Umbilical cord (tissue), 2 donors: ENCODE results near the gene CDH12. TPM values are rescaled to one million over a fixed set of nuclear protein-coding genes. Genes with fewer than 3 reads are reported as not detected.
"Not testable (repeated sequence)": the region's sequence is repeated elsewhere in the genome, so short reads cannot be mapped to it uniquely, and the experiment has no call there.

Experiments used
- DNase-seq: peaks from one replicate; pipeline ENCODE4 v3.0.0-alpha.2; 2015; ENCODE audit warnings: low spot score
- total RNA-seq: library from RNA; depleted of rRNA; stranded (reverse); fragments of >200 nt; gene quantifications from one replicate; pipeline ENCODE4 v1.2.3, GENCODE V29; 2014; ENCODE audit warnings: low replicate concordance; ENCODE audit not compliant: insufficient read depth

CDH12 gene
- total RNA-seq, 1 donor from 2014 or later, result 3.6 TPM

DNA sequence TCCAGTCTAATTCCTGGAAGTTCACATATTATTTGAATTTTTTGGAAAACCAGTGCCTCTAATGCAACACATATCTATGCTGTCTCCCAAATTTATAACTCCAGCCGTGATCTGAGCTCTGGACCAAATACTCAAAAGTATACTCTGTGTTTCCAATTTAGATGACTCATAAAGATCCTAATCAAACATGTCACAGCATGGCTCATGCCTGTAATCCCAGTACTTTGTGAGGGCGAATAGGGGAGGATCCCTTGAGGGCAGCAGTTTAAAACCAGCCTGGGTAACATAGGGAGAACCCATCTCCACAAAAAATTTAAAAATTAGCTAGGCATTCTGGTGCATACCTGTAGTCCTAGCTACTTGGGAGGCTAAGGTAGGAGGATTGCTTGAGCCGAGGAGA lies 388.0 kb downstream of the CDH12 start:
- DNase-seq, result no peak

GRCh38 chr5:22460189-22460588 lies 393.0 kb downstream of the CDH12 start:
- DNase-seq, result no peak

- no peak for DNase-seq
Measured at GRCh38 chr5:22432905-22433304, 420.2 kb downstream of the CDH12 start.

GRCh38 chr5:22431840-22432239 lies 421.3 kb downstream of the CDH12 start:
- DNase-seq, result no peak

DNA sequence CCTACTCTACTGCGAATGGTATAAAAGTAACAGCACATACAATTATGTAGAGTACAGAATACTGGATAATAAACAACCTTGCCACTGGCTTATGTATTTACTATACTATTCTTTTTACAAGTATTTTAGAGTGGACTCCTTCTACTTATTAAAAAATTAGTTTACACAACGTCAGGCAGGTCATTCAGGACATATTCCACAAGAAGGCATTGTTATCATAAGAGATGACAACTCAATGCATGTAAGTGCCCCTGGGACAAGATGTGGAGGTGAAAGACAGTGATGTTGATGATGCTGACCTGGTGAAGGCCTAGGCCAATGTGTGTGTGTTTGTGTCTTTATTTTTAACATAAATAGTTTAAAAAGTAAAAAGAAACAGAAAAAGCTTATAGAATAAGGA lies 421.7 kb downstream of the CDH12 start:
- DNase-seq, result no peak

- no peak for DNase-seq
Measured at GRCh38 chr5:22411554-22412349, 441.4 kb downstream of the CDH12 start.

DNA sequence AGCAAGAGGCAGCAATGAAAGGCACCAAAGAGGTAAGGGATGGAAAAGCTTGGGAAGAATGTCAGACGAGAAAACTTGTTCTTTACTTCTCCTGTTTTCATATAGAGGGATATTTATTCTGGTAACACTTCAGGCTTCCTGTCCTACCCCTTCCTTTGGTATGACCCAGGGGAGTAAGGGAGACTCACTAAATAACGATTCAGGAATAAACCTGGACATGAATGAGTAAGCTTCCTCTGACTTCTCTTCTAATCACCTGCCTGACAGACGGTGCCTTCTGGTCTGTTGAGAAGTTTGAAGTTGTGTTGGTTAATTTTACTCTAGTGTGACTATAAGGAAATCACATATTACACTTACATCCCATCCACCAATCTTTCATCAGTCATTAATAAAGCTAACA lies 461.2 kb downstream of the CDH12 start:
- DNase-seq, result no peak

DNA sequence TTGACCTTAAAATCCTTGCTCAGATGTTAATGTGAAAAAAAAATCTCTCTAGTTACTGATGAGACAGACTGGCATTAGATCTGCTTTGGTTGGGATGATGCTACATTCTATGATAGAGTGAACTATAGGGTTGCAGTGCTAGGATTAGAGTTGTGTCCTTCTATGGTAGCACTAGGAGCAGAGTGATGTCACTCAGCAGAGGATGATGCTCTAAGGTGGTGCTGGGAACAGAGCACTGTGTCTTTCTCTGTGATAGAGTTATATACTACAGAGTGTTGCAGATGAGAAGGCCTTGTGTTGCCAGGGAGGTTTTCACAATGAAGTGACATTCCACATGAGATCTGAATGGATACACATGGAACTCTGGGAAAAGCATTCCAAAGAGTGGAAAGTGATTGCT lies 462.3 kb downstream of the CDH12 start:
- DNase-seq, result no peak

DNA sequence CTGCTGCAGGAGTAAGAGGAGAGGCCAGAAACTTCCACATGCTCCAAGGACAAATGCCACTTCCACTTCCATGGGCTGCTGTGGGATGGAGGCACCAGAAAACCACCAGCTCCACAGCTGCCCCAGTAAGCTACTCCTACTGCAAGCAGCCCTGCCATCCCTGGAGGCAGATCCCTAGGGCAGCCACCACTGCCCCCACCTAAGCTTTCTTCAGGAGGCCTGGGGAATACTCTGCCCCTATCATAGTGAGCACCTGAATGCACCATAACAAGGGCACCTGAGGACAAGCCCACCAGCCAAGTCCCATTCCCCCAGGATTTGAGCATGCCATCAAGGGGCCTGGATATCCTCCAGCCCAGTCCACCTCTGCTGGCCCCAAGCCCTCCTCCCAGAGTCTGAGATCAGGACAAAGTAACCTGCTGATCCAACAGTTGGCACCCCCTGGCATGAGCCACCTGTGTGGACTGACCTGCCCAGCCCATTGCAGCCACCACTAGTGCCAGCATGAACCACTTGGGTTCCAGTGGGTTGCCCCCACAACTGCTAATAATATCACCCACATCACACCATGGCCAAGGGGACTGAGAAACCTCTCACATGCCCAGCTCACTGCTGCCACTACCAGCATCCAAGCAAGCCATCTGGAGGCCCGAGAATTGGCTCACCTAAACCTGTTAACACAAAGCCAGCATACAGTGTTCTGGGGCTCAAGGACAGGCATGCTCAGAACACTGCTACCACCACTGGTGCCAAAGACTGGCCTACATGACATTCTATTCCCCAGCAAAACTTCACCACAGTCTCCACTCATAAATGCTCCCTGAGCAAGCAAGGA lies 480.1 kb downstream of the CDH12 start:
- no peak for DNase-seq

DNA sequence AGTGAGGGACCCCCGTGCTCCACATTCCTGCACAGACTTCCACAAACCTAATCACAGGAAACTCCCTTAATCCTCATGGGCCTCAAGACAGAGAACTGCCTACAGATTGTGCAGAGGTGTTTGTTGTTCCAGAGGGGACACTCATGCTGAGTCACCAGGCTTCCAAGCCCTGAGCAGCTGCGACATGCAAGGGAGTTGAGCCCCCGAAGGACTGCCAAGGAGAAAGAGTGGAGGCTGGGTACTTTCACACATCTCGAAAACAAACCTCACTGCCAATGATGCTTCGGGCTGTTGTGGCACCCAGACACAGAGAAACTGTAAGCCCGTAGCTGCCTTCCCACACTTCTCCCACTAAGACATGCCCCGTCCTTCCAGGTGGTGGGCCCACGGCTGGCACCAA lies 480.8 kb downstream of the CDH12 start:
- no peak for DNase-seq

DNA sequence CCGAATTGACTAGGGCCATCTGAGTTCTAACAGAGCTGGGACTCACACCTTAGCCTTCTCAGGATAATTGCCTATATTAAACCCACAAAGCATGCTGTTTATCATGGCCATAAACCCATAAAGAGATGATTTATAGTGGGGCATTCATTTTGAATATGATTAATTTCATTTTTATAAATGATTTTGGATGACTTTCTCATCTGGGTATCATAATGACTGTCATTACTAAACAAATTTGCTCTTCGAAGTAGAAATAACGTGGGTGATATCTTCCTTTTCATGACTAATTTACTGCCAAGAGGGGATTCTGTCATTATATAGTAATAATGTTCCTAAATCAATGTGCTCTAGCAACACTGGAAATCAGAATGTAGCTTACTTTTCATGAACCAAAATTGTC lies 498.2 kb downstream of the CDH12 start:
- DNase-seq, result no peak

DNA sequence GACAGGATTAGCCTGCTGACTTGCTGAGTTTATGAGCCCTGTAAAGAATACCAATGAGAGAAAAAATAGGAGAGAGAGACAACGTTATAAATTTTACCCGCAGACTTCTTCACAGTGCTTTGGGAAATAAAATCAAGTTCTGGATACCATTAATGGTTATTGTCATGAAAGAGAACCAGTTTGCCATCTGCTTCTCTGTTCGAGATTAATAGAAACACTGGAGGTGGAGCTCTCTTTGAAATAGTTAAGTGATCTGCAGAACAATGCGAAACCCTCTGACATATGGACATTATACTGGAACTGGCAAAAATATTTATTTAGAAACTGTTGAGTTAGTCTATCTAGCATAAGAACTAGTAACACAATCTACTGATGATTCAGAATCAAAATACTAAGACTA lies 500.7 kb downstream of the CDH12 start:
- DNase-seq, result no peak

DNA sequence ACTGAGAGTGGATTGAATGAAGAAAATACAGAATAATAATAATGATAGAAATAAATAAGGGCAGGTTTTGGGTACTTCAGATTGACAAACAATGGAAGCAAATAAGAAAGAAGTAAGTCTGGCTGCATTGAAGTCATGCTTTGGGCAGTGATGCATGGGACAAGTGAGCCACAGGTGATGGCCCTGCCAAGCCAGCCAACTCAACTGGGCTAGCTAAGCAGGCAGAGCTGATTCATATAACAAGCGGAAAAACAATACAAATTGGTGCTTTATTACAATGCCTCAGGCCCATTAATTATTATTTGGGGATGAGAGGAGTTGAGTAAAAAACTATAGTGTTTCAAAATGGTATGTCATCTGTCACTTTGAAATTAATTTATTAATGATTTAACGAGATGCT lies 502.0 kb downstream of the CDH12 start:
- no peak for DNase-seq

DNA sequence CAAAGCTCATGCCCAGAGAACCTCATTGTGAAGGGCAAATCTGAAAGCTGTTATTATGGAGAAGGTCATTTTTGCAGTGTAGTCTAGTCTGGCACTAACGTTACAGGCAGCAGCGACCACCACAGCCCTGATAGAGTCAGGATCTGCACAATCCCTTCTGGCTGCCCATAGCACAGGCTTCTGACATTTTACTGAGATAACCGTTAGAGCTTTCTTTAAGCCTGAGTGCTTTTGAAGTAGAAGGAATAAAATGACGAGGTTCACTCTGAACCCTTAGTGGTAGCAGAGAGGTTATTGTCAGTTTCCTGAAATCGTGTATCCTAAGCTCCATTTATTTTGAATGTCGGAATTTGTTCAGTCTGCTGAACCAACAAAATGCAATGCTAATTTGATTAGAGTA lies 505.1 kb downstream of the CDH12 start:
- peak; percentile 53 for DNase-seq

DNA sequence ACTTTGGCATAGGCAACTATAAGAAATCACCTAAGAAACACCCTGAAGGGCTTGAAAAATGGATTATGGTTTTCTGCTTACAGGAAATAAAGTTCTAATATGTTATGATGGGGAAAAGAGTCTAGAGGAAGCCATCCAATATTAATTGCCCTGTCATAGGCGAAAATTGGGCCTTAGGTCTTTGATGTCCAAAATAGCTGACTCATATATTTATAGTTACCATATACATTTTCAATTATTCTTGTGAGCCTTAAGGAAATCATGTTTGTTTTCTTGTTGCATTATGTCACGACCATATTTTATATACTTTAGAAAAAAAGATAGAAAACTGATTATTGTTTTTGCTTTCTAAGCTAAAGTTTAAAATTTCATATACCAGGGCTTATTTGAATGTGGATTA lies 509.1 kb downstream of the CDH12 start:
- DNase-seq, result no peak

DNA sequence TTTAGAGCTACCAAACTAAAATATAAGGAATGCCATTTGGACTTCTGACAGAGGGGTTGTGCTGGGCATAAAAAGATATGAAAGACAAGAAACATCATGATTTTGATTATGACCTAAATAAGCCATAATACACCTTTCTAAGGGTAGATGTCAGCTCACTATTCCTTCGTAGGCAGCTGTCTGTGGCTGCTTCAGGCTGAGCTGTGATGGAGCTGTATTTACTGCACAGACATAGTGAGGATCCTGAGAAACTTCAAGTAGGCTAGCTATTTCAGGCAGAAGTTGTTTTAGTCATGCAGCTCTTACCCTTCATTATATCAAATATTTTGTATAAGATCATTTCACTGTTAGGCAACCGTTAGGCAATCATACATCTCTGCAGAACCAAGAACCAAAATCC lies 511.7 kb downstream of the CDH12 start:
- no peak for DNase-seq

DNA sequence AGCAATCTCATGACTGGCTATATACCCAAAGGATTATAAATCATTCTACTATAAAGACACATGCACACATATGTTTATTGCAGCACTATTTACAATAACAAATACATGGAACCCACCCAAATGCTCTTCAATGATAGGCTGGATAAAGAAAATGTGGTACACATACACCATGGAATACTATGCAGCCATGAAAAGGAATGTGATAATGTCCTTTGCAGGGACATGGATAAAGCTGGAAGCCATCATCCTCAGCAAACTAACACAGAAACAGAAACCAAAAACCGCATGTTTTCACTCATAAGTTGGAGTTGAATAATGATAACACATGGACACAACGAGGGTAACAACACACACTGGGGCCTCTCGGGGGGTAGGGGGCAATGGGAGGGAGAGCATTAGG lies 520.2 kb downstream of the CDH12 start:
- not testable (repeated sequence) for DNase-seq

DNA sequence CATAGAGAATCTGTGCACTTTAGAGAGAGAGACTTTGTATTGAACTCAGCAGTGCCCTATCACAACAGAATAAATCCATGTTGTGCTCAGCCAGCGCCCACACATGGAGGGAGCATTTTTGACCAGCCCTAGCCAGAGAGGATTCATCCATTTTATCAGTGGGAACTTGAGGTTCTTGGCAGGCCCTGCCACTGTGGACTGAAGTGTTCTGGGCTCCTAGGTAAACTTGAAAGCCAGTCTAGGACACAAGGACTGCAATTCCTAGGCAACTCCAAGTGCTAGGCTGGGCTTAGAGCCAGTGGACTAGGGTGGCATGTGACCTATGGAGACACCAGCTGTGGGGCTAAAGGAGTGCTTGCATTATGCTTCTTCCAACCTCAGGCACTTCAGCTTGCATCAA lies 523.5 kb downstream of the CDH12 start:
- no peak for DNase-seq

DNA sequence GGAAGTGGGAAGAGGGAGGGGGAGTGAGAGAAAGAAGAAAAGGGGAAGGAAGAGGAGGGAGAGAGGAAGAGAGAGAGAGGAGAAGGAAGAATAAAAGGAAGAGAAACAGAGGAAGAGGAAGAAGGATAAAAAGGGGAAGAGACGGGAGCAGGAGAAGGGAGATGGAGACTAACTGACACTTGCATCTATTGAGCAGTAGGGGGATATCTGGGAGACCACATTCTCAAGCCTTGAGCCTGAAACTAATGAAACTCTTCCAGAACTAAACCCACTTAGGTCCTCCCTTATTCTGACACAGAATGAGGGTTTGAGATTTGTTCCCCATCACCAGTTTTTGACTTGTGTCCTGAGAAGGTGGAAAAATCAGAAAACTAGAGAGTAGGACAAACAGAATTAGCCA lies 533.3 kb downstream of the CDH12 start:
- DNase-seq, result no peak

GRCh38 chr5:22316294-22316693 lies 536.9 kb downstream of the CDH12 start:
- DNase-seq, result no peak

- DNase-seq, result not testable (repeated sequence)
Measured at GRCh38 chr5:22315052-22315451, 538.1 kb downstream of the CDH12 start.

- no peak for DNase-seq
Measured at GRCh38 chr5:22314548-22314947, 538.6 kb downstream of the CDH12 start.

DNA sequence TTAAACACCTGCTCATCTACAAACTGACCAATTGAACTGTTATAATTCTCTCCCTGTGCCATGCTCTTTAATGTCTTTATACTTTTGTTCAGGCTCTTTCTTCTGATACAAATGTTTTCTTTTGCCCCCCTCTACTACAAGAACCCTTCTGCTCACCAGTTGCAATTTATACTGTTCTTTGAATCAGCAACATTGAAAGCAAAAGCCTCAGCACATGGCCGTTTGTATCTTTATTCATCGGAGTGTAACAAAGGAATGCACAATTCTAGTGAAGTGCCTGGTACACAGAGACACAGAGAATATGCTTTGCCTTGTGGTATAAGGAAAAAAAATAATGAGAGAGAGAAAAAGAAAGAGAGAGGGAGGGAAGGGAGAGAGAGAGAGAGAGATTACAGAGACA lies 547.1 kb downstream of the CDH12 start:
- DNase-seq, result no peak
